Parathyroid adenoma (tissue), 2 donors: ENCODE data around the gene BRIX1.
A peak's percentile ranks its signal among the peaks of the same experiment; 100 is the strongest.

Source experiments
- H2AFZ ChIP-seq: fragments of 300-600 bp; sonication (generic); one replicate; pipeline ENCODE4 v1.7.0; 2017; ENCODE audit warnings: antibody characterized with exemption, mild to moderate bottlenecking
- H3K27ac ChIP-seq: fragments of 300-600 bp; sonication (generic); one replicate; pipeline ENCODE4 v1.7.0; 2017
- H3K27me3 ChIP-seq: fragments of 300-600 bp; sonication (generic); one replicate; pipeline ENCODE4 v1.7.0; 2017; ENCODE audit warnings: low read length; ENCODE audit not compliant: control insufficient read depth, insufficient read depth
- H3K36me3 ChIP-seq: fragments of 300-600 bp; sonication (generic); one replicate; pipeline ENCODE4 v1.7.0; 2017; ENCODE audit warnings: low read length; ENCODE audit not compliant: control insufficient read depth, insufficient read depth
- H3K4me1 ChIP-seq: fragments of 300-600 bp; sonication (generic); one replicate; pipeline ENCODE4 v1.7.0; 2017; ENCODE audit warnings: control low read depth
- H3K4me2 ChIP-seq: fragments of 300-600 bp; sonication (generic); one replicate; pipeline ENCODE4 v1.7.0; 2017; ENCODE audit warnings: low read length
- H3K4me3 ChIP-seq: fragments of 300-600 bp; sonication (generic); one replicate; pipeline ENCODE4 v1.7.0; 2017; ENCODE audit warnings: low read depth, low read length
- H3K79me2 ChIP-seq: fragments of 300-600 bp; sonication (generic); one replicate; pipeline ENCODE4 v1.7.0; 2017; ENCODE audit warnings: control low read depth
- H3K9ac ChIP-seq: fragments of 300-600 bp; sonication (generic); one replicate; pipeline ENCODE4 v1.7.0; 2017; ENCODE audit warnings: mild to moderate bottlenecking
- H3K9me3 ChIP-seq: fragments of 300-600 bp; sonication (generic); one replicate; pipeline ENCODE4 v1.7.0; 2017; ENCODE audit warnings: low read length; ENCODE audit not compliant: control insufficient read depth
- TF ChIP-seq, protein P1 (sequence below): fragments of 300-600 bp; sonication (generic); IDR thresholded peaks from one replicate; pipeline ENCODE4 v1.7.0; 2017; ENCODE audit warnings: antibody characterized with exemption, mild to moderate bottlenecking
- donor health status: primary hyperparathyroidism.

BRIX1 gene

DNA sequence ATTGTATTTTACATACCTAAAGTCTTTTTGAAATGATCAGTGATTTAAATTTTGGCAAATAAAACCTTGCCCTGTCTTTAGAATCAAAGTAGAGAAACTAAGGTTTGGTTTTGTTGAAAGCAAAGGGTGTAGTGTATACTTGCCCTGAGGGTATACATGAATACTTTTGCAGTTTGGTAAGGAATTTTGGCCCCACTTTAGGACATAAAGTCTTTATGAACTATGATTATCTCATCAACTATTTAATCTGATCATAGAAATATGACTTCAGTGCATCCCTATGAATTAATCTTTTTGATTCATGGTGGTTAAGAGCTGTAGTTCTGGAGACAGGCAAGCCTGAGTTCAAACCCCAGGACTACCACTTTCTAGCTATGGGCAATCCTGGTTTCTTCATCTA lies 17.9 kb upstream of the BRIX1 start:
- Histone ChIP-seq H3K79me2 (no peaks in the 10 kb centered on the region), H3K9ac (no peak overlapping the region), H3K27ac (no peak overlapping the region), H3K27me3 (no peaks in the 10 kb centered on the region), H3K36me3 (no peaks in the 10 kb centered on the region), H2AFZ (no peak overlapping the region), H3K4me3 (no peak overlapping the region), H3K9me3 (no peaks in the 10 kb centered on the region), H3K4me2 (no peak overlapping the region), H3K4me1 (no peaks in the 10 kb centered on the region)
- TF ChIP-seq, protein P1, sequence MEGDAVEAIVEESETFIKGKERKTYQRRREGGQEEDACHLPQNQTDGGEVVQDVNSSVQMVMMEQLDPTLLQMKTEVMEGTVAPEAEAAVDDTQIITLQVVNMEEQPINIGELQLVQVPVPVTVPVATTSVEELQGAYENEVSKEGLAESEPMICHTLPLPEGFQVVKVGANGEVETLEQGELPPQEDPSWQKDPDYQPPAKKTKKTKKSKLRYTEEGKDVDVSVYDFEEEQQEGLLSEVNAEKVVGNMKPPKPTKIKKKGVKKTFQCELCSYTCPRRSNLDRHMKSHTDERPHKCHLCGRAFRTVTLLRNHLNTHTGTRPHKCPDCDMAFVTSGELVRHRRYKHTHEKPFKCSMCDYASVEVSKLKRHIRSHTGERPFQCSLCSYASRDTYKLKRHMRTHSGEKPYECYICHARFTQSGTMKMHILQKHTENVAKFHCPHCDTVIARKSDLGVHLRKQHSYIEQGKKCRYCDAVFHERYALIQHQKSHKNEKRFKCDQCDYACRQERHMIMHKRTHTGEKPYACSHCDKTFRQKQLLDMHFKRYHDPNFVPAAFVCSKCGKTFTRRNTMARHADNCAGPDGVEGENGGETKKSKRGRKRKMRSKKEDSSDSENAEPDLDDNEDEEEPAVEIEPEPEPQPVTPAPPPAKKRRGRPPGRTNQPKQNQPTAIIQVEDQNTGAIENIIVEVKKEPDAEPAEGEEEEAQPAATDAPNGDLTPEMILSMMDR = no peak

DNA sequence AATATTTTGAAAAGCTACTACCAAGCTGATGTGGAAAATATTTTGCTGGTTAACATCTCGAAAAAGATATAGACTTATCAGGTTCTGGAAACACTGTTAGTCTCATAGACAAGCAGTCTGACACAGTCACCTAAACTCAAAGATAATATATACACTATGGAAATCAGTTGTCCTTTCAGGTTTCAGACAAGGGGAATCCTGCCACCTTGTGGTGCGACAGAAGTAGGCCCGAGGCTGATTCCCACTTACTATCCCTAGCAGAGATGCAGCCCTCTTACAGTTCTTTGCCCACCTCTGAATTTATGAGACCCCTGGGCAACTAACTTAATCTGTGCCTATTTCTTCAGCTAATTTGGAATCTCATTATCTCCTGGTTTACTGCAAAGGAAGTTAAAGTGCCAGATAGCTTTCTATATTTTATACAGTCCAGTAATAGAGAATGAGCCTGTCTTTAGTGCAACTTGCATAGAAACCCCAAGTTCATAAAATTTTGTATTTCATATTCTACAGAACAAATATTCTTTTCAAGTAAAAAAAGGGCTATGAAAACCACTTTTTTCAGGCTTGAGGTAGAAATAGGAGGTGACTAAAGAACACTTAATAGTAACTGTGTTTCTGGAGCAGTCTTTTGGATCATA lies 17.1 kb upstream of the BRIX1 start:
- no peaks in the 10 kb centered on the region for H3K4me1 ChIP-seq
- no peak overlapping the region for H3K4me3 ChIP-seq
- H3K27ac ChIP-seq = no peak overlapping the region
- no peaks in the 10 kb centered on the region for H3K27me3 ChIP-seq
- H3K9ac ChIP-seq = no peak overlapping the region
- no peaks in the 10 kb centered on the region for H3K36me3 ChIP-seq
- TF ChIP-seq, protein P1 = peak; percentile 91
- H3K4me2 ChIP-seq = no peak overlapping the region
- no peaks in the 10 kb centered on the region for H3K9me3 ChIP-seq
- no peaks in the 10 kb centered on the region for H3K79me2 ChIP-seq
- no peak overlapping the region for H2AFZ ChIP-seq

GRCh38 chr5:34899066-34899465 lies 16.4 kb upstream of the BRIX1 start:
- Histone ChIP-seq H3K4me3 (no peak overlapping the region), H3K36me3 (no peaks in the 10 kb centered on the region), H2AFZ (no peak overlapping the region), H3K27me3 (no peaks in the 10 kb centered on the region), H3K9ac (no peak overlapping the region), H3K27ac (no peak overlapping the region), H3K4me2 (no peak overlapping the region), H3K4me1 (no peaks in the 10 kb centered on the region), H3K9me3 (no peaks in the 10 kb centered on the region), H3K79me2 (no peaks in the 10 kb centered on the region)
- TF ChIP-seq, protein P1 = no peak

GRCh38 chr5:34900652-34901051 lies 14.9 kb upstream of the BRIX1 start:
- Histone ChIP-seq H2AFZ (no peak overlapping the region), H3K36me3 (no peaks in the 10 kb centered on the region), H3K9ac (no peak overlapping the region), H3K79me2 (no peaks in the 10 kb centered on the region), H3K4me3 (no peak overlapping the region), H3K27ac (no peak overlapping the region), H3K9me3 (no peaks in the 10 kb centered on the region), H3K4me1 (no peaks in the 10 kb centered on the region), H3K27me3 (no peaks in the 10 kb centered on the region), H3K4me2 (no peak overlapping the region)
- TF ChIP-seq, protein P1 = no peak

GRCh38 chr5:34903260-34903659 lies 12.3 kb upstream of the BRIX1 start:
- Histone ChIP-seq H3K4me2 (no peak overlapping the region), H3K9me3 (no peaks in the 10 kb centered on the region), H3K4me3 (no peak overlapping the region), H3K36me3 (no peaks in the 10 kb centered on the region), H3K9ac (no peak overlapping the region), H3K27ac (no peak overlapping the region), H3K27me3 (no peaks in the 10 kb centered on the region), H2AFZ (no peak overlapping the region), H3K79me2 (no peaks in the 10 kb centered on the region), H3K4me1 (no peaks in the 10 kb centered on the region)
- TF ChIP-seq, protein P1 = no peak
